ENCODE measurements around the gene COL23A1.

DNA sequence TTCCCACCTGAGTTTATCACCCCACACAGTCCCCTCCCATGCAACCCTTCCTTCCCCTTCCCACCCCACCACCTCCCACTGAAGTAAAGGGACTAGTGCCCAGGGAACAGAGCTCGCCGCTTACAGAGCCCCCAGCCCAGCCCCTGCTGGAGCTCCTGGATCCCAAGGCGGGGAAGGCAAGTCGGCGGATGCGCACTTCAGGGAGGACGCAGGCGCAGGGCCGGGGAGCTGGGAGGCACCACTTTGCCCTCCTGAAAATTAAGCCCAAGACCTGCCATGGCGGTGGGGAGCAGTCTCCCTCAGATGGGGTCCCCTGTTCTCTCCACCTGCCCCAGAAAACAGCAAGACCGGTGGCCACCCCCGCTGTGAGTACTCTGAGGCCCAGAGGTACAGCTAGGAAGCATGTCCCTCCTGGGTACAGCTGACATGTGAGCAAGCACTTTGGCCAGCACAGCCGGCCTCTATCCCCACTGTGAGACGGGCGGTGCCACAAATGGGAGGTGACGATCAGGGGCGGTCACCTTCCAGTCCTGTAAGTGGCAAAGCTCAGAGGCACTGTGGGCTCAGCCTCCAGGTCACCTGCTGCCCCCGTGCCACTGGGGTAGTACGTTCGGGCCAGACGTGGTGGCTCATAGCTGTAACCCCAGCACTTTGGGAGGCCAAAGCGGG is 45.9 kb downstream of the COL23A1 start:
- TF ChIP-seq, protein P1, sequence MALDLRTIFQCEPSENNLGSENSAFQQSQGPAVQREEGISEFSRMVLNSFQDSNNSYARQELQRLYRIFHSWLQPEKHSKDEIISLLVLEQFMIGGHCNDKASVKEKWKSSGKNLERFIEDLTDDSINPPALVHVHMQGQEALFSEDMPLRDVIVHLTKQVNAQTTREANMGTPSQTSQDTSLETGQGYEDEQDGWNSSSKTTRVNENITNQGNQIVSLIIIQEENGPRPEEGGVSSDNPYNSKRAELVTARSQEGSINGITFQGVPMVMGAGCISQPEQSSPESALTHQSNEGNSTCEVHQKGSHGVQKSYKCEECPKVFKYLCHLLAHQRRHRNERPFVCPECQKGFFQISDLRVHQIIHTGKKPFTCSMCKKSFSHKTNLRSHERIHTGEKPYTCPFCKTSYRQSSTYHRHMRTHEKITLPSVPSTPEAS (tag by site-specific recombination; IDR thresholded peaks at IDR 0.05), result no peak
- TF ChIP-seq WT1 (tag by site-specific recombination; IDR thresholded peaks at IDR 0.05) (no peak), ZNF549 (tag by site-specific recombination; IDR thresholded peaks at IDR 0.05) (no peak), SALL2 (tag by site-specific recombination; IDR thresholded peaks at IDR 0.05; ENCODE audit: borderline replicate concordance) (no peak)
- TF ChIP-seq, protein P2, sequence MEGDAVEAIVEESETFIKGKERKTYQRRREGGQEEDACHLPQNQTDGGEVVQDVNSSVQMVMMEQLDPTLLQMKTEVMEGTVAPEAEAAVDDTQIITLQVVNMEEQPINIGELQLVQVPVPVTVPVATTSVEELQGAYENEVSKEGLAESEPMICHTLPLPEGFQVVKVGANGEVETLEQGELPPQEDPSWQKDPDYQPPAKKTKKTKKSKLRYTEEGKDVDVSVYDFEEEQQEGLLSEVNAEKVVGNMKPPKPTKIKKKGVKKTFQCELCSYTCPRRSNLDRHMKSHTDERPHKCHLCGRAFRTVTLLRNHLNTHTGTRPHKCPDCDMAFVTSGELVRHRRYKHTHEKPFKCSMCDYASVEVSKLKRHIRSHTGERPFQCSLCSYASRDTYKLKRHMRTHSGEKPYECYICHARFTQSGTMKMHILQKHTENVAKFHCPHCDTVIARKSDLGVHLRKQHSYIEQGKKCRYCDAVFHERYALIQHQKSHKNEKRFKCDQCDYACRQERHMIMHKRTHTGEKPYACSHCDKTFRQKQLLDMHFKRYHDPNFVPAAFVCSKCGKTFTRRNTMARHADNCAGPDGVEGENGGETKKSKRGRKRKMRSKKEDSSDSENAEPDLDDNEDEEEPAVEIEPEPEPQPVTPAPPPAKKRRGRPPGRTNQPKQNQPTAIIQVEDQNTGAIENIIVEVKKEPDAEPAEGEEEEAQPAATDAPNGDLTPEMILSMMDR (tag by site-specific recombination; IDR thresholded peaks at IDR 0.05), result no peak

All from HEK293 (cell line).